Activated CD8-positive, alpha-beta memory T cell treated with anti-CD3 and anti-CD28 coated beads for 1 hour (primary cell): Measurements from ENCODE around the gene PLP2.
A peak's percentile ranks its signal among the peaks of the same experiment; 100 is the strongest.

Experiments
- DNase-seq, 2 donors: peaks; one replicate each; pipeline ENCODE4 v3.0.0-alpha.2; 2020; ENCODE audit warnings: low read depth in 1 of 2; ENCODE audit errors: extremely low read depth in 1 of 2

The PLP2 gene

GRCh38 chrX:49186125-49187027 lies 14.7 kb downstream of the PLP2 start, which contains the start of gene PRICKLE3:
TSS of gene PRICKLE3 (minus strand) at chrX:49186373. CDS start at chrX:49186297, 76 bp downstream.
- peak in 1 of 2 donors; percentile 61 for DNase-seq

DNA sequence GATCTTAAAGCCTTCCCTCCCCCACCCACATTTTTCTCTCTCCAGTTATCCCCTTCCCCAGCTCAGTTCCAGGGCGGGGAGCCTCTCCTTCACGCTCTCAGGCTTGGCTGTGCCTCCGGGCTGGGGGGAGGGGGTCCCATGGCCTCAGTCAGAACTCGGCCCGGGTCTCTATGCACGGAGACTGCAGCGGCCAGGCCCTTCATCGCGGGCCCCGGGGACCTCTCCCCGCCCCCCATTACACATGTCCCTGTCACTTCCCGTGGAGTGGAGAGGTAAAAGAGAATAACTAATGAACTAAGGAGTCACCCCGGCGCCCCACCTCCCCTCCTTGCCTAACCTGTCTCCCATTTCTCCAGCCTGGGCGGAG lies 15.3 kb downstream of the PLP2 start:
- DNase-seq: no peak

GRCh38 chrX:49187526-49187925 lies 15.8 kb downstream of the PLP2 start:
- no peak for DNase-seq

- DNase-seq: no peak
These were observed 16.9 kb downstream of the PLP2 start for GRCh38 chrX:49188468-49189076.

DNA sequence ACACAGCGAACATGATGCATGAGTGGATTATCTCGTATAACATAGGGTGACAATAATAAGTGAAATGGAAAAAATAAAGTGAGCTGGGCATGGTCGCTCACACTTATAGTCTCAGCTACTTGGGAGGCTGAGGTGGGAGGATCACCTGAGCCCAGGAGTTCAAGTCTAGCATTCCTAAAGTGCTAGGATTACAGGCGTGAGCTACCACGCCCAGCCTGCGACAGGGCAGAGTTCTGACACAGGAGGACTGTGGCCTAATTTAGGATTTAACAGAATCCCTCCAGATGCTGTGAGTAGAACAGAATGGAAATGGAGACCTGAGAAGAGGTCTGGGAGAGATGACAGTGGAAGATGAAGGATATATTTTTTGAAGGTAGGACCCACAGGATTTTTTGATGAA lies 17.9 kb downstream of the PLP2 start:
- no peak for DNase-seq

DNA sequence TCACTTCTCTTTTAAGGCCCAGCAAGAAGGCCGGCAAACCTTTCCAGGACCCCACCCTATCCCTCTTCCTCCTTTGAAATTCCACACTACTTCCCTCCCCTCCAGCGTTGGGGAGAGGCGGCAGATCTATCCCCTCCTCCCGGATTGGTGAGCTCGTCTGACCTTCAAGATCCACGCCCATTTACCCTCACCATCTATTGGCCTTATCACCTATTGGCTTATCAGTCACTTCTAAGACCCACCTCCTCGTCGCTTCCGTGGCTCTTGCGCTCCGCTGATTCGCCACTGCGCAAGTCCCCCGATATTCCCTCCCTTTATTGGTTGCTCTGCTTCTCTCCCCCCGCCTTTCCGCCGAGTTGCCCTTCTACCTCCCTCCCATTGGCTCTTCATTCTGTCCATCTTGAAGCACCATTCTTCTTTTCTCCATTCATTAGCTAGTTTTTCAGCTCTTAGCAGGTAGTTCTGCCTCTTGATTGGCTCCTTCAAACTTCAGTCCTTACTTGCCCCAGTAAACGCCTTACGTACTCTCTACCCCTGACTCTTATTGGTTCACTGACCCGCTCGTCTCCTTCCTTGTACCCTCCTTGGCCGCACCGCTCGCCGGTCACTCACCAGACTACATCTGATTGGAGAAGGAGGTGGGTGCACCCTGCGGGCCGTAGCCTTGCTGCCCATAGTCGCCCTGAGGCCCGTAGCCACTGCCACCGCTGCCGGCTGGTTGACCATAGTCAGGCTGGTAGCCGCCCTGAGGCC lies 19.3 kb downstream of the PLP2 start:
- peak; percentile 58 to 73 for DNase-seq

DNA sequence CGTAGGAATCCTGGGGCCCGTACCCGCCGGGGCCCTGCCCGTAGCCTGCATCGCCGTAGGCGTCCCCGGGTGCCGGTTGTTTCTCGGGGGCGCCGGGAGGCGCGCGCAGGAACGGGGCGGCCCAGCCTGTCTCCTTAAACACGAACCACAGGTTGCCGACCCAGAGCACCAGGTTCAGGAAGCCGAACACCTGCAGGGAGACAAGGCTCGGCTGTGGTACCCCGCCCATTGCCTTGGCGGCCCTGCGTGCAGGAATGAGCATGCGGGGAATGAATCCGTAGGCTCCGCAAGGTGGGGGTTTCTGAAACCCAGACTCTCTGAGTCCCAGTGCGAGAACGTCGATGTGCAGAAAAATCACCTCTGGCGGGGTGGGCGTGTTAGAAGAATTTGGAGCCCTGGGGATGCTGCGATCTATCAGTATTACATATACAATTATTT lies 19.9 kb downstream of the PLP2 start:
- DNase-seq: no peak

DNA sequence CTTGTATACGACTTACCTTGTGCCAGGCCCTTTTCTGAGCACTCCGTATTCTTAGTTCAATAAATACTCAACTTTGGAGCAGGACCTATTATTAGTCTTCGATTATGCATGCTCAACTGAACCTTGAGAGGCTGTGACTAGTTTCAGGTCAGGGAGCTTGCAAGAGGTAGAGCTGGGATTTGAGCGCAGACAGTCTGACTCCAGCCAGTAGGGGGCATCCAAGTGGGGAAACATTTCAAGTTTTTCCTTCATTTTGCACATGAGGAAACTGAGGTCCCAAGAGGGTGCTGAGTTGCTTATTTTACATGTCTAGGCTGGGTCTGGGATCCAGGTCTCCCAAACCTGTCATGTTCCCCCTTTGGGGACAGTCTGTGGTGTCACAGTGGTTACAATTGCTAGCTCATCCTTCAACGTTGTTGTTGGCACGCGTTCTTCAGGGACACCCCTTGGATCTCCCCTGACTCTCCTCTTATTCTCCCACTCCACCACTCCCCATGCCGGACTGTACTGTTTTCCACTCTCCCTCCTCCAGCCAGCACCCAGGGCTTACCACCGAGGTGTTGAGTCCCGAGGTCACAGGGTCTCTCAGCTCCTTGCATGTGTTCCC lies 21.1 kb downstream of the PLP2 start:
- DNase-seq: no peak

- no peak for DNase-seq
These were observed 21.9 kb downstream of the PLP2 start for GRCh38 chrX:49193542-49193964.

DNA sequence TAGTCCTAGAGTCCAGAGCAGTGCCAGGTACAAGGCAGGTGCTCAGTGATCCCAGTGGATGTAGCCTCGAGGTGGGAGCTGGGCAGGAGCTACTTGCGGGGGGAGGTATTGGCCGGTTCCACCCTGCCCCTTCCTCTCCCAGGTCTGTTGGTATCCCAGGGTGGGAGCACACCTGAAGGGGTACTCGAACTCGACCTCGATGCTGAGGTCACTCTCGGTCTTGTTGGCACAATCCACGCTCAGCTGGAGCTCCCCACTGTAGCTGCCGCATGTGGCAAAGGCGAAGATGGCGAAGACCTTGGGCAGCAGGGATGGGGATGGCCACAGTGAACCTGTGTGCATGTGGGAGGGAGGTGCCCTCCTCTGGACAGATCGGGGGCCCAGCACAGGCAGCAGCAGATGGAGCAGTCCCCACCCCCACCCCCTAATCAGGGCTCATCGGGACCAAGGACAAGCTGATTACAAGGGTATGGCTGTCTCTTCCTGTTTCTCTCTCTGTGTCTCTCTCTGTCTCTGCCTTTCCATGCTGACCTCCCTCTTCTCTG lies 25.9 kb downstream of the PLP2 start:
- DNase-seq: no peak

DNA sequence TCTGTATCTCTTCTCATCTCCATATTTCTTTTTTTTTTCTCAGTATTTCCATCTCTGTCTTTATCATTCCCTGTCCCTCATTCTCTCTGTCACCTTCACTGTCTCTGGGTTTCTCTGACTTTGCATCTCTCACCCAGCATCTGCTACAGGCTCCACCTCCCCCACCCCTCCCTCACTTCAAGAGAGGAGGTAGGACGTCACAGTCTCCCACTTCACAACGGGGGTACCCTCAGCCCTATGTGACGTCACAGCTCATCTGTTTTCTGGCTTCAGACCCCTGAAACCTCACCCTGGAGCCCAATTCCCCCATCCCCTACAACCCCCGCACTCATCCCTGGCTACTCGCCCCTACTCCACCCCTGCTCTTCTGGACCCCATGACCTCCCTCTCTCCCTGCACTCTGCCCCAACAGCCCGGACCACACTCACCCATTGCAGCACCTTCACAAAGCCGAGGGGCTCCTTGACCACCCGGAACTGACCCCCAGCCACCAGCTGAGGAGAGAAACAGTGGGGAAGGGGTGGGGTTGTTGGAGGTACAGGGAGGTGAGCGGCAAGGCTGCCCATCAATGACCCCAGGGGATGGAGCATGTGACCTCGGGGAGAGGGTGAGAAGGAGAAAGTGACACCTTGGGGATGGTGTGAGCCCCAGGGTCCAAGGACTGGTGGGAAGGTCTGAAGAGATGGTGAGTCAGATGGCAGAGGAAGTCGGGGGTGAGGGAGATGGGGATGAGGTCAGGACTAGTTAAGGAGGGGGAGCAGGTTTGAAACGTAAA lies 27.0 kb downstream of the PLP2 start:
- DNase-seq: no peak

DNA sequence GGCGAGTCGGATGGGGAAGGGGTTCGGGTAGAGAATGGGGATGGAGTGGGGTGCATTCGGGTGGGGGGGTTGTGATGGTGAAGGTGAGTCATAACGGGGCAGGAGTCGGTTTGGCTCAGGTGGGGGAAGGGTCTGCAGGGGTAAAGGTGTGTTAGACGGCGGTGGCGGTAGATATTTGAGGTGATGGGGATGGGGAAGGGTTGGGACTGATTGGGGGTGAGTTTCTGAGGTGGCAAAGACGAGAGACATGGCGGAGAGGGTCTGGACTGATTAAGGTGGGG lies 27.6 kb downstream of the PLP2 start:
- DNase-seq: no peak

DNA sequence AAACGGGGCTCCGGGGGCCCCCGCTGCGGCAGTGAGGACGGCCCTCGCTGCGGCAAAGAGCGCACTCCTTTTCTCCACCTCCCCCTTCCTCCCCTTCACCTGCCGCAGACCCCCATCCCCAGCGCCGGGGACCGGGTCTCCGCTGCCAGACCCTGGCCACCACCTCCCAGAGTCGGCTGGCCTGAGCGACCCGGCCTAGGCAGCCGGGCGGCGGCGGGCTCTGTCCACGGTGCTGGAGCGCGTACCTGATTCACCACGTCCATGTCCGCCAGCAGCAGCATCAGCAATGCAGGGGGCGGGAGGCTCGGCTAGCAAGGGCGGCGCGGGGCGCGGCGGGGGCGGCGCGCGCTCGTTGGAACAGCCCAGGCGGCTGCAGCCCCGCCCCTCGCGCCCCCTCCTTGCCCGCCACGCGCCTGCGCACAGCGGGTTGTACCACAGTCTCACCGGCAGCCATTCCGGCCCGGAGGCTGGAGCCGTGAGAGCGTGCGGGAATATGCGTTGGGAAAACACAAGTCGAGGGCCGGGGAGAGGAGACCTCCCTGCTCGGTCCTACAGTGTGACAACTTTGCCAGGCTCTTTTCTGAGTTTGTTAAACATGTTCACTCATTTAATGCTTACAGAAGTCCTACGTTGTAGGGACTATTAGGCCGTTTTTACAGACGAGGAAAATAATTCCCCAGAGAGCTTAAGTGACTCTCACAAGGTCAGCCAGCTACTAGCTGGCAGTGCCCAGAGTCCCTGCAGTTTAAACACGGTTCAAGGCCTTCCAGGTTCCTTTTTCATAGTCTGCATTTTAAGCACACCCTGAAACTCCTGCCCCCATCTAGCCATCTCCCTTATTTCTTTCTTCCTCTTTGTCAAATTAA lies 28.4 kb downstream of the PLP2 start, which contains the start of gene SYP:
Gene SYP (minus strand): TSS at position 288 of the 866 bp plus-strand sequence. CDS start 7 bp downstream, at position 281.
- peak; percentile 63 to 79 for DNase-seq

DNA sequence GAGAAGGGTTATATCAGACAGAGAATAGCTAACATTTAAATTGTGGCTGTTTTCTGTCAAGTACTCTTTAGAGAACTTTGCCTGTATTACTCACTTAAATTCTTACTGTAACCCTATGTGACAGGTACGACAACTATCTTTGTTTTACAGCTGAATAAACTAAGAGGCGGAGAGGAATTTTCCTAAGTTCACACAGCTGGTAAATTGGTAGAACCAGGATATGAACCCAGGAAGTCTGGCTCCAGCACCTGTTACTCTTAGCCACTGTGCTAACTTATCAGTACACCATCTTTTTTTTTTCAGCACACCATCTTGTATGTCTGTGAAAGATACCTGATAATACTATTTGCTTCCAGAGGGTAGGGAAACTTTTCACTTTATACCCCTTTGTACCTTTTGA lies 30.3 kb downstream of the PLP2 start:
- no peak for DNase-seq

DNA sequence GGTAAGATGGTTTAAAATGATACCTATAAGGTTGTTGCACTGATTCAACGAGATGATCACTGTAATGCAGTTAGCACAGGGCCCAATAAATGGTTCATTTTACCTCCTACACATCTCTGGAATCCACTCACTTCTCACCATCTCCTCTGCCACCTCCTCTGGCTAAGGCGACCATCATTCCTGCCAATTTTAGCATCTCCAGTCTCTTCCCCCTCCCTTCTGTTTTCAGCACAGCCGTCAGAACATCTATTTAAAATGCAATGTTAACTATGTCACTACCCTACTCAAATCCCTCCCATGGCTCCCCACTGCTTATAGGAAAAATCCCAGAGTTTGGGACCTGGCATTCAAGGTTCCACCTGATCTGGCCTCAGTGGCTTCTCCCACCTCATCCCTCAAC lies 31.8 kb downstream of the PLP2 start:
- no peak for DNase-seq

DNA sequence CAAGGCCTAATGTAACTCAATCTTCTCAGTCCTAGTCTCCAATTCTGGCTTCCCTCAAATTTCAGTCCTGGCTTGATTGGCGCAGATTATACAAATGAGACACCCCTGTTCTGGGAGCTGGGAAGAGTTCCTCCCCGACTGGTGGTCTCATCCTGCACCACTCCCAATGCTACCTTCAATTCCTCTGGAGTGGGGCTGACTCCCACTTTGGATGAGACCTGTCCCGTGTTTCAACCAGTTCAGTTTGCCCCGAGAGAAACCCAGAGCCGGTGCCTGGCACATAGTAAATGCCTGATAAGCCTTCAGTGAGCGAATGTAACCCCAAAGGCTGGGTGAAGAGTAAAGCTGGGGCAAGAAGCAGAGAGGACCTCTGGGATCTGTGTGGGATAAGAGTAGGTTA lies 32.3 kb downstream of the PLP2 start:
- DNase-seq: no peak

- DNase-seq: no peak
These were observed 33.0 kb downstream of the PLP2 start for GRCh38 chrX:49204709-49205108.

- no peak for DNase-seq
These were observed 33.7 kb downstream of the PLP2 start for GRCh38 chrX:49205443-49205842.

GRCh38 chrX:49206543-49206942 lies 34.8 kb downstream of the PLP2 start:
- DNase-seq: no peak
